Endometrium (tissue), 2 donors: ENCODE data around the gene SLC44A4.
"Not testable (repeated sequence)": the region's sequence is repeated elsewhere in the genome, so short reads cannot be mapped to it uniquely, and the experiment has no call there.

ENCODE experiments used
- FAIRE-seq: peaks from 2 replicates; lab custom pipeline; 2012; peaks lifted over from hg19 to GRCh38; lab: Jason Lieb, UNC
- donor health status: control.
- donor health status: control.

The SLC44A4 gene

GRCh38 chr6:31879901-31880300, 1.1 kb upstream of the SLC44A4 start:
- no peak for FAIRE-seq

GRCh38 chr6:31879143-31879542, 346 bp upstream of the SLC44A4 start:
- no peak for FAIRE-seq

GRCh38 chr6:31878222-31878621, 575 bp downstream of the SLC44A4 start:
- no peak for FAIRE-seq

GRCh38 chr6:31877651-31878161, 1.1 kb downstream of the SLC44A4 start:
- no peak for FAIRE-seq

GRCh38 chr6:31877125-31877650, 1.6 kb downstream of the SLC44A4 start:
- FAIRE-seq, result no peak

GRCh38 chr6:31876357-31876756, 2.4 kb downstream of the SLC44A4 start:
- FAIRE-seq, result no peak

GRCh38 chr6:31875877-31876276, 2.9 kb downstream of the SLC44A4 start:
- no peak for FAIRE-seq

- no peak for FAIRE-seq
Measured at GRCh38 chr6:31874836-31875572, 3.8 kb downstream of the SLC44A4 start.

- no peak for FAIRE-seq
Measured at GRCh38 chr6:31874084-31874670, 4.6 kb downstream of the SLC44A4 start.

GRCh38 chr6:31871046-31871659, 7.6 kb downstream of the SLC44A4 start:
- FAIRE-seq, result no peak

- no peak for FAIRE-seq
Measured at GRCh38 chr6:31870385-31870921, 8.3 kb downstream of the SLC44A4 start.

- FAIRE-seq, result no peak
Measured at GRCh38 chr6:31869343-31869742, 9.5 kb downstream of the SLC44A4 start.

- not testable (repeated sequence) for FAIRE-seq
Measured at GRCh38 chr6:31868658-31868971, 10.2 kb downstream of the SLC44A4 start.

GRCh38 chr6:31865205-31866118, 13.3 kb downstream of the SLC44A4 start:
- no peak for FAIRE-seq

- FAIRE-seq, result no peak
Measured at GRCh38 chr6:31864818-31865204, 14.0 kb downstream of the SLC44A4 start.

- FAIRE-seq, result not testable (repeated sequence)
Measured at GRCh38 chr6:31864123-31864562, 14.7 kb downstream of the SLC44A4 start.

- peak; percentile 99 for FAIRE-seq
Measured at GRCh38 chr6:31862344-31863235, 16.2 kb downstream of the SLC44A4 start, which contains the start of gene NEU1. TSS of gene NEU1 (minus strand) at chr6:31862821. CDS start at chr6:31862776, 45 bp downstream.

- FAIRE-seq, result no peak
Measured at GRCh38 chr6:31861919-31862343, 16.9 kb downstream of the SLC44A4 start.

GRCh38 chr6:31861150-31861549, 17.6 kb downstream of the SLC44A4 start:
- FAIRE-seq, result no peak

GRCh38 chr6:31860349-31860748, 18.4 kb downstream of the SLC44A4 start:
- no peak for FAIRE-seq

- FAIRE-seq, result no peak
Measured at GRCh38 chr6:31859923-31860322, 18.9 kb downstream of the SLC44A4 start.
